Loucy (cell line): Measurements from ENCODE around the gene MRPL34.

ENCODE experiments used
- CTCF ChIP-seq: fragments of 200-600 bp; sonication (generic); conservative IDR thresholded peaks from 2 replicates; pipeline ENCODE4 v1.5.1; 2014; ENCODE audit warnings: mild to moderate bottlenecking, antibody characterized with exemption, low read length
- EZH2phosphoT487 ChIP-seq: fragments of 200-600 bp; IDR thresholded peaks from 2 replicates; pipeline ENCODE4 v1.6.1; 2018; ENCODE audit warnings: antibody characterized with exemption, mild to moderate bottlenecking, moderate library complexity, borderline replicate concordance

GRCh38 chr19:17259934-17260333, 45.7 kb upstream of the MRPL34 start:
- TF ChIP-seq CTCF = no peak
- TF ChIP-seq EZH2phosphoT487 = no peak
